Stimulated activated CD8-positive, alpha-beta memory T cell treated with anti-CD3 and anti-CD28 coated beads, Interleukin-4, amount 100 ng/mL, for 1 hour (primary cell): Measurements from ENCODE around the gene PCSK6.

Experiments used
- DNase-seq, 2 donors: peaks; one replicate each; pipeline ENCODE4 v3.0.0-alpha.2; 2020; ENCODE audit warnings: low read depth in 2 of 2, low spot score in 1 of 2

The PCSK6 gene

DNA sequence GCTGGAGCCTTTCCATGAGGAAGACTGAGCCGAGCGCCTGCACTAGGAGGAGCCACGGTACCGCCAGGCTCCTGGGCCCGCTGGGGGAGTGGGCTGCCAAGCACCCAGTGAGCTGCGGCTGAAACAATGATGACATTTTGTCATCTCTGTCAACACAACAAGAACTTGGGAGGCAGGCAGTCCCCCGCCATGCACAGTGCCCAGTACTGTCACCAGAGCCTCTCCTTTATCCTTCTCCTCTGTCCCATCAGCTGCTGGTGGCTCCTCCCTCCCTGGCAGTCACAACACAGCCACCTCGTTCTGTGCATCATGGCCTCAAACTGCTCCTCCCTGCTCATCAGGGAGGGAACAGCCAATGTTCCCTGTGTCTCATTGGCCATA, 34.0 kb upstream of the PCSK6 start:
- no peak for DNase-seq

DNA sequence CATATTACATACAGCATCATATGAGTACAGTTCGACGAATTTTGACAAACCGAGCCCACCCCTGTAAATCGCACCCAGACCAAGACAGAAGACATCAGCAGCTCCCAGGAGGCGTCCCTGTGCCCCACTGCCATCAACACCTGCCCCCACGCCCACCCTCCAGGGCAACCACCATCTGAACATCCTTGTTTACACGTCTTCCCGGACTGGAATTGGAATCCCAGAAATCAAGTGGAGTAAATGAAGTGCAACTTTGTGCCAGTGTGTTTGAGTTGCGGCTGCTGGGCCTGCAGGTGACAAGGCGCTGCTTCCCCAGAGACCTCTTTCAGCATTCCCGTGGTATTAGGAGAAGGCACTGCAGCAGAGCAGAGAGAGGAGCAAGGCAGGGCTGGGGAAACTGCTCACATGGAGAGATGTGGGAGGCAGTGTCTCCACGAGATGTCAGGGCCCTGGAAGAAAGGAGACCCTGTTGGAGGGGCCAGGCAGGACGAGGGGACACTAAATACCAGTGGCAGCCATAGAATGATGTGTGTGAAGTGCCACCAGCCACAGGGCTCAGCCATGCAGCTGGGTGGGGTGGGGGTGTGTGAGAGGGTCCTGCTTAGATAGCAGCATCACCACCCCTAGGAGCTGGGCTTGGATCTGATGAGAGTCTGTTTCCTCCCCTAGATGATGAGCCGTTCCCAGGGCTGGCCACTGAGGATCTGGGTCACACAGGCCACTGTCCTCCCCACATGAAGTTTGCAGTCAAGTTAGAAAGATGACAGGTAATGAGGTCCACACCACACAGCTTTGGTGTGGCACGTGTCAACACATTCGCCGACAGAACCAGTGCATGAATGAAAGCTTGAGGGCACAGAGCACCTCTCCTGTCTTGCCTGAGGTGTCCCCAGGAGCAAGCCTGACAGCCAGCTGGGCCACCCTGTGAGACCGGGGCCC, 33.4 kb upstream of the PCSK6 start:
- DNase-seq, result no peak

DNA sequence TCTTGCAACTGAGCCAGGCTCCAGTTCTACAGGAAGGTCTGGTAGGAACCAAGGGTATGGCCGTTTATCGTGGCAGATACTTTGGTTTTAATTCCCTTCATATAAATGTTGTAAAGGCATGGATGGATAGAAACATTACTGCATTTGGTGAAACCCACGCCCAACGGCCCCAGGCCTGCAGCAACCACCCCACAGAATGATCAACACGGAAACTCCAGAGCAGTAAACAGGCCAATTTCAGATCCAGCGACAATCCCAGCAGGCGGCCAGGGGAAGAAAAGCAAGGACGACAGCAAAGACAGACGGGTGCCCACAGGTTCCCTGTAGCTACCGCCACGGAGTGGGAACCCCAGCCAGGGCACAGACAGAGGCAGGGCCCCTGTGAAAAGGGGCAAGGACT, 32.6 kb upstream of the PCSK6 start:
- DNase-seq, result no peak

DNA sequence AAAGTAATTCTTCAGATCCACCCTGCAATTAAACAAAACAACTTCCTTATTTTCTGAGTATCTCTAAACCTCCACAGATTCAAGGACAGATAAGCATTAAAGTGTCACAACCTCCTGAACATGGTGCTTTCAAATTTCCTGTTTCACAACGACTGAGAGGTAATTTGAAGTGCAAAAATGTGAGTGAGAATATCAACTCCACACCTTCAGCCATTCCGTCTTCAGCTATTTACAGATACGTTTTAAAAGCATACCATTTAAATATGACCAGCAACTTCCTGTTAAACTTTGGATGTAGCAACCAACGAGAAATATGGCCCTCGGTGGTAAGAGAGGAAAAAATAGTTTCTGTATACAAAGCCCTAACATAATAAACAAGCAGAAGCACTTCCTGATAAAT, 32.1 kb upstream of the PCSK6 start:
- no peak for DNase-seq

DNA sequence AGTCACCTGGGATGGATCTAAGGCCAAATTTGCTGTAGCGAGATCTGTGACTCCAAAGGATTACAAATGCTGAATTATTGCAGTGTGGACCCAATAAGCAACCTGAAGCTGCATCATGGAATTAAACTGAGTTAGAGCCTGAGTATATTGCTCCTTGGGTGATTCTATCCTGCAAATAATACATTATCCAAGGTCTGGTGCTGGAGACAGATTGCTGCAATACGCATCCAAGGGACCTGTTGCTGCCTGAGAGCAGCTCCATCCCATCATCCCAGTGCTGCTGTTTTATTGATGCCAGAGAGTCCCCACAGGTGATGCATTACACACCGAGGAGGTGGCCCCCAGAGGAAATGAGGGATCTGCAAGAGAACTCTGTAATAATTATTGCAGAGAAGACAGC, 31.6 kb upstream of the PCSK6 start:
- no peak for DNase-seq

DNA sequence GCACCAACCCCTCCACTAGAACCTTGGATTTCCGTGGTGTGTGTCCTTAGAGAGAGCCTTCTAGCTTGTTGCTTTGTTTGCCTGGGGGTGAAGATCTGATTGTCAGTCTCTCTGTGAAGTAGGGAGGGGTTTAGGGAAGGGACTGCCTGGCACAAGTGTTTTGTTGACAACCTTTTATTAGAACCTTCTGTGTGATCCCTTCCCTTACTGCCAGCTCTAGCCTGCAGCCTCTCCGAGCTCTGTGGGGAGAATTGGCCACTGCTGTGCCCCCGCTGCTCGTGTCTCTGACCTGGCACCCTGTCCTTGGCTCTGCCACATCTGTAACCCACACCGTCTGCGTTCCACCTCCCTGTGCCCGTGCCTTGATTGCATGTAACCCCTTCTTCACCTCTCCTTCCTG, 30.9 kb upstream of the PCSK6 start:
- DNase-seq, result no peak

DNA sequence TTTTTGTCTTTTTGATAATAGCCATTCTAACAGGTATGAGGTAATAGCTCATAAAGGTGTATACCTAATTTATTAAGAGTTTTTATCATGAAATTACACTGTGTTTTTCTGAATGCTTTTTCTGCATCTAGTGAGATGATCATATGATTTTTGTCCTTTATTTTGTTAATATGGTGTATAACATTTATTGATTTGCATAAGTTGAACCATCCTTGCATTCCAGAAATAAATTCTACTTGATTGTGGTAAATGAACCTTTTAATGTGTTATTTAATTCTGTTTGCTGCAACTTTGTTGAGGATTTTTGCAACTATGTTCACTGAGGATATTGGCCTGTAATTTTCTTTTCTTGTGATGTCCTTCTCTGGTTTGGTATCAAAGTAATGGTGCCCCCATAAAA, 28.0 kb upstream of the PCSK6 start:
- no peak for DNase-seq

DNA sequence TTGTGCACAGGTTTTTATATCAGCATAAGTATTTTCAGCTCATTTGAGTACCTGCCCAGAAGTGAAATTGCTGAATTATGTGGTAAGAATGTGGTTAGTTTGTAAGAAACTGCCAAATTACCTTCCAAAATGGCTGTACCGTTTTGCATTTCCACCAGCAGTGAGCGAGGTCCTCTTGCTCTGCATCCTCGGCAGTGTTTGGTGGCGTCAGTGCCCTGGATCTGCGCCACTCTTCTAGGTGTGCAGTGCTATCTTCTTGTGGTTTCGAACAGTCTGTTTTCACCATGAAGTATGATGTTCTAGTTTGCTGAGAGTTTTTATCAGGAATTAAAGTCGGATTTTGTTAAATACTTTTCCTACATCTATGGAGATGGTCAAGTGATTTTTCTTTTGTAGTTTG, 24.8 kb upstream of the PCSK6 start:
- DNase-seq, result no peak

DNA sequence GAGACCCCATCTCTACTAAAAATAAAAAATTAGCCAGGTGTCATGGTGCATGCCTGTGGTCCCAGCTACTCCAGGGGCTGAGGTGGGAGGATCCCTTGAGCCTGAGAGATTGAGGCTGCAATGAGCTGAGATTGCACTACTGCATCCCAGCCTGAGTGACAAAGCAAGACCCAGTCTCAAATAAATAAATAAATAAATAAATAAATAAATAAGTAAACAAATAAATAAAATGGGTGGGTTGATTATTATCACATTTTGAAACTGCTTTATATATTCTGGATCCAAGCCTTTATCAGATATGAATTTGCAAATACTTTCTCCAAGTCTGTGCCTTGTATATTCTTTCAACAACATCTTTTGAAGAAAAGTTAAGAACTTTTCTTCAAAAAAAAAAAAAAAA, 22.2 kb upstream of the PCSK6 start:
- no peak for DNase-seq

DNA sequence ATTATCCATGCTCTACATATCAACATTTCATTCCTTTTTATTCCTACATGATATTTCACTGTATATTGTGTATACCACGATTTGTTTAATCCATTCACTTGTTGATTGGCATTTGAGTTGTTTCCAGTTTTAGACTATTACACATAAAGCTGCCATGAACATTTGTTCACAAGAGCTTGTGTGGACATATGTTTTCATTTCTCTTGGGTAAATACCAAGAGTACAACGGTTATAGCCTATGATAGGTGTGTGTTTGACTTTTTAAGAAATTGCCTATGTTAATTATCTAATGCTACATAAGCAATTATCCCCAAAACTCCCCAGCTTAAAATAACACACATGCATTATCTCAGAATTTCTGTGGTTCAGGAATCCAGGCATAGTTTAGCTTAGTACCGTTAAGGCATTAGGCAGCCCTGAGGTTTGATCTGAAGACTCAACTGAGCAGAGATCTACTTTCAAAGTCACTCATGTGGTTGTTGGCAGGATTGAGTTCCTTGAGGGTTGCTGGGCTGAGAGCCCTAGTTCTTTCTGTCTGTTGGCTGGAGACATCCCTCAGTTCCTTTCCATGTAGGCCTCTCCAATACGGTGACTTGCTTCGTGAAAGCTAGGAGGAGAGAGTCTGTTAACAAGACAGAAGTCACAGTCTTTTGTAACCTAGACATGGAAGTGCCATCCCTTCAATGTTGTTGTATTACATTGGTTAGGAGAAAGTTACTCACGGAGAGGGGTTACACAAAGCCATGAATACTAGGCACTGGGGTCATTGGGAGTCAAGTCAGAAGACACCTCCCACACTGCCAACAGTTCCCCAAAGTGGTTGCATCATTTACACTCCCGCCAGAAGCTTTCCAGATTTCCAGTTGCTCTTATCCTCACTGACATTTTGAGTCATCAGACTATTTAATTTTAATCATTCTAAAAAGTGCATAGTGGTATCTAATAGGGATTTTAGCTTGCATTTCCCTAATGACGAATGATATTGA, 21.0 kb upstream of the PCSK6 start:
- DNase-seq, result no peak

DNA sequence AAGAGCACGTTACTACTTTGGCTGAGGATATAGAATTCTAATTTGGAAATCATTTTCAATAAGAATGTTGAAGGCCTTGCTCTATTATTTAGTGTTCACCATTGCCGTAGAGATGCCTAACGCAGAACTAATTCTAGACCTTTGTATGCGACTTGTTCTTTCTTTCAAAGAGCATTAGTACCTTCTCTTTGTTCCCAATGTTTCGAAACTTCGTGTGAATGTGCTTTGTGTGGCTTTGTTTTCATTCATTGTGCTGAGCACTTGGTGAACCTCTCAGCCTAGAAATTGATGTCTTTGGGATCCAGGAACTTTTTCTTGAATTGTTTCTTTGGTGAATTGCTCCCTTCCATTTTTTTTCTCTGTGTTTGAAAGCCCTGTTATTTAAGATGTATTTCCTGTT, 19.8 kb upstream of the PCSK6 start:
- DNase-seq, result no peak

DNA sequence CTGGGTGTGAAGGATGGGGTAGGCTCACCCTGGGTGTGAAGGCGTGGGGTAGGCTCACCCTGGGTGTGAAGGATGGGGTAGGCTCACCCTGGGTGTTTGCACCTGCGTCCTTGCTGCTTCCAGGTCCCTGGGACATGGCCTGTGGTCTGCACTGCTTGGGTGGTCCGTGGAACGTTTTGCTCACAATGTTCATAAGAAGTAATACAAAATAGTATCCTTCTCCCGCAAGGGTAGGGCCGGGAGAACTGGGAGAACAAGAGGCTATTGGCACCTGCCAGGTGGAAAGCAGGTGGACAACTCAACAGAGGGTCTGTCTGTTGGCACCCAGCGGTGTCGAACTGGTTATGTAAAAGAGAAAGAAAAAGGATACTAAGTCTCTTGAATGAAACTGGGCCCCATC, 17.0 kb upstream of the PCSK6 start:
- DNase-seq, result no peak

DNA sequence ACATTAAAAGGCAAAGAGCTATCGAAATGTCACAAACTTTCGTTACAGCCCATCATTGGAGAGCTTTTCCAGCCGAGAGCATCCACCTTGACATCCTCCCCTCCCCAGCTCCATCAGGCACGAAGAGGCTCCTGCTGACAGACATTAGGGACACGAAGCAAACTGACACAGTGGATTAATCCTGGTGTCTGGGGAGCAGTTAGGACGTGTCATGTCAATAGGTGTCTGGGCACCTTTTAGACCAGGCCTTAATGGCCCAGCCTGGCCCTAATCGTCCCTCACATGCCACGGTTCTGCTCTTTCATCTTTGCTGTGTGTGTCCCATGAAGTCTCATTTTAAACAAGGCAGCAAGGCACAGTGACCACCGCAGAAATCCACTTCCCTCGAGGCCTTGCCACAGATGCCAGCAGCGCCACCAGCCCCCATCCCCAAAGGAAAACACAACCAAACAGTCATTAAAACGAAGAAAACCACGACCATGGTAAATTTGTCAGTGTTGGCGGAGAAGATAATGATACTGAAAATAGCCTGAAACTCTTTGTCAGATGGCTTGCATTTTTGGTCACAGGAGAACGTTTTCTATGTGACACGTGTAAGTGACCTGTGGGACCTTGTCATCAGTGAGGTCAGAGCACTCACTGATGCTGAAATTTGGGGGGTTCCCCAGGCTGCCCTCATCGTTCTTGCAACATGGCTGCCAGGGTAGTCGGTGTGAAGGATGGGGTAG, 16.3 kb upstream of the PCSK6 start:
- DNase-seq, result no peak

DNA sequence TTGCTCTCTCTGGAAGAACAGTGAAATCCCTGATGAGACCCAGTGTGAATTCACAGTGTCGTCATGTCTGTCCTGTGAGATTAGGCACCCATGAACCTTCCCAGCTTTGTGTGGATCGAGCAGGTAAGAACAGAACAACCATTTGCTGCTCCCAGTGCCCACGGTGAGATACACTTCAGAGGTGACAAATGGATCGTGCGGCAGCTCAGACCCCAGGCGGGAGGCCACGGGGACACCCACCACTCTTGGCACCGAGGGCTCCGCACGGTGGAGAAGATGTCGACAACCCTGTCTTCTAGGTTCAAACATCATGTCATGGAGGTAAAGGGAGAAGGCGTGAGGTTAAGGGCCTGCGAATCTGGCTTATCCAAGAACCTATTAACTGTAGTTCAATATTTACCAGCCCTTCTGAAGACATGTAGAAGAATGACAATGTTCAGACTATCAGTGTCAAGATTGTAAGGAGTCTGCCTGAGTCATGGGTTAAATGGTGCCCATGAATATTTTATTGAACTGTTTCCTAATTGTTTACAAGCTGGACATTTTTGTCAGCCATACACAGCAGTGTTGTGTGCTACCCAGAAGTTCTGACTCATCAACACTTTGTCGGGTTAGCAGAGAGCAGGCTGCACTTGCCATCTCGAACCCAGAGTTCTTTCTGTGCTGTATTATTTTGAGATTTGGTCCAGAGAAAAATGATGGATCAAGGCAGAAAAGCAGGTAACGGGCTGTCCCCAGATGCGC, 15.5 kb upstream of the PCSK6 start:
- no peak for DNase-seq

DNA sequence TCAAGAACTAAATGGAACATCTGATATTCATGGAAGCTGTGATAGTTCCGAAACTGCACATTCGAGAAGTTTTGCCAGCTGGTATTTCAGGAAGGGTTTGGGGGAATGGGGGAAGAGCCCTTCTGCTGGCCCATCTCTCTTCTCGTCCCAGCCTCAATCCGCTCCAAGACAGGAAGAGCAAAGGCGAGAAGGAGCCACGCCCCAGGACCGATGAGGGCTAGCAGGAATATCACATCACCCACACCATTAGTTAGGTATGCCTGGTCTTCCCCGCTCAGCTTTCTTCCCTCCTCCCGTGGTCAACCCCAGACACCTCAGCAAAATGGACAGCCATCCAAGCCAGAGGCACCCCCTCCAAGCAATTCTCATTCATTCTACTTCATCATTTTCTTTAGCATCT, 14.9 kb upstream of the PCSK6 start:
- DNase-seq, result no peak

DNA sequence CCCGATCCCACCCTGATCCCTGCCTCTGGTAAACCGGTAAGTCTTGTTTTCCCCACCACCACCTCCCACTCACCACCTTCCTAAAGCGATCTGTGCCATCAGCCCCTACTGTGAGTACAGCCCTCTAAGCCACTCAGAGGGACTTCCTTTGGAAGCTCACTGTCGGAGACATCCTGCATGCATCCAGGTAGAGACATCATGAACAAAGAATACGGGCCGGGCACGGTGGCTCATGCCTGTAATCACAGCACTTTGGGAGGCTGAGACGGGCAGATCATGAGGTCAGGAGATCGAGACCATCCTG, 13.7 kb upstream of the PCSK6 start:
- no peak for DNase-seq

DNA sequence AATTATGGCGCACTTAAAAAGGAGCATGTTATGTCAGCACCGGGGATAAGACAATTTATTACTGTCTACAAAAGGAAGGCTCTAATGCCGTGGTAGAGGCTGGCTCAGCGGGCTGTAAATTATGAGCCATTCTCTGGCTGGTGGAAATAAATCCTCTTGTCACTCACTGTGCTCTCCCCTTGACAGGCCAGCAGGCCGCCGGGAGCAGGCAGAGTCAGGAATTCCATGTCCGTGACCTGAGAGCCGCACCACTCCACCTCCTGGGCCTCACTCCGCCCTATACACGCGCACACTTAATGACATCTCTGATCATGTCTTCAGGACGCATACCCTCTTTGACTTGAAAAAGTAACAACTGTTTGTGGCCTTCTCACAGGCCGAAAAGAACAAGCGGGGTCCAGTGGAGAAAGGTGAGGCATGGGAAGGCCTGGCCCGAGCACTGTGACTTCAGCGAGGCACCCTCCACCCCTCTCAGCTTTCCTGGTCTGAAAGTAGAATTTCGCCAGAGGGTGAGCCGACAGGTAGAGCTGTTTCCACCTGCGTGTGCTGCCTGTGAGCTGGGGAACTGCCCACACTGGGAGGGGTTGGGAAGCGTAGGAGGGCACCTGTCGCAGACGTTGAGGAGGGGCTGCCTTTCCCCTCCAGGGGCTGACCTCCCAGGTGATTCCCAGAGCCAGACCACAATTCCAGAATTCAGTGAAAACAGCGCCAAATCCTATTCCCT, 13.2 kb upstream of the PCSK6 start:
- no peak for DNase-seq

DNA sequence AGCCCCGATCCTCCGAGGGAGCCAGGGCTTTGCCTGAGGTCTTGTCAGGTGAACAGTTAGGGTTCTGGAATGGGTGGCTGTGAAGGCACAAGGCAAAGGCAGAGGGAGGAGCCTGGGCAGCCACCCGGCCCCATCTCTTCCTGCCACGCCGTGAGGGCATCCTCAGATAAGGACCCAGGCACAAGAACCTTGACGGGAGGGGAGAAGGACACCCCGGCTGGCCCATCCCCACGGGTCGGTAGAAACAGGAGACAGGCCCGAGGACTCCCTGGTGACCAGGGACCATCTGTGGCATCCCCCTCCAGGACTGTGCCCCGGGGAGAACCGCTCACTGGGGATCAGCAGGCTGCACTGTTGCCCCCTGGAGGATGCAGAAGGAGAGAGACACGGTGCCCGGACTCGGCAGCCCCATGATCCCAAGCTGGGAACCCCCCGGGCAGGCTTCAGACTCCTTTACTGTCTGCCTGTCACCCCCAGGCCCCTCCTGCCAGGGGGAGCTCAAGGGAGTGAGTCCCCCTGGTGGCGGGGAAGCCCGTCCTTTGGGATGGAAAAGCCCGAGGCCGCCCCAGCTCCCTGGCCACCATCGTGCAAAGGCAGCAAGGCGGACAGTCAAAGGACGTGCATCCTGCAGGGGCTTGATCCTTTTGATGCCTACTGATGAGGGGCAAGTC, 12.3 kb upstream of the PCSK6 start:
- DNase-seq, result peak; percentile 13 to 18

DNA sequence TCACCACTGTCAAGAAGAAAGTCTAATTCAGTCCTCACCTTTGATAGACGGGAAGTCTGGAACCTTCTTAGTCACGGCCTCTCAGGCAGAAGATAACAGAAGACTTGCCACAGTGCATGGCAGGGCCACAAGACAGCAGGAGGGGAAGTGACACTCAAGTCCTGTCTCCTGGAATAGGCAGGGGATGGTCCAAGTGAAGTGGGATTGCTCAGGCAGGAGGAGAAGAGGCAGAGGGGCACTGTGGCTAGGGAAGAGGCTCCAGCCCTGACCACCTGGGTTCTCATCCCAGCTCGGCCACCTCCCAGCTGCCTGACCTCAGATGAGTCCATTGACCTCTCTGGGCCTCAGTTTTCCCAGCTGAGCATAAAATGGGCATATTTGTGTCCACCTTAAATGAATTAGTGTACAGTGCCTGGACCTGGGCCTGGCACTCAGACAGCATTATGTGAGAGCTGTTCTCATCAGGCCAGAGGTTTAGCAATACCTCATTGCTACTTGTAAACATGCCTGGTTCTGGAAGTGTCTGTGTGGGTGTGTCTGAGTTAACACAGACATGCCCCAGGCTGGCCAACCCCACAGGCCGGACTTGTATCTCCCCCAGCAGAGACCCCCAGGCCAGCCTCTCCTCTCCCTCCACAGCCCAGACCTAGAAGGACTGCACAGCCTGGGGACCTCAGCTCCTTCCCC, 11.5 kb upstream of the PCSK6 start:
- DNase-seq, result no peak
